ENCODE data around the gene POLR2J. TPM values are rescaled to one million over a fixed set of nuclear protein-coding genes. Genes with fewer than 3 reads are reported as not detected.

POLR2J gene
- total and polyA plus RNA-seq, 8 donors, result 1.2 to 152 (median 8.0) TPM

DNA sequence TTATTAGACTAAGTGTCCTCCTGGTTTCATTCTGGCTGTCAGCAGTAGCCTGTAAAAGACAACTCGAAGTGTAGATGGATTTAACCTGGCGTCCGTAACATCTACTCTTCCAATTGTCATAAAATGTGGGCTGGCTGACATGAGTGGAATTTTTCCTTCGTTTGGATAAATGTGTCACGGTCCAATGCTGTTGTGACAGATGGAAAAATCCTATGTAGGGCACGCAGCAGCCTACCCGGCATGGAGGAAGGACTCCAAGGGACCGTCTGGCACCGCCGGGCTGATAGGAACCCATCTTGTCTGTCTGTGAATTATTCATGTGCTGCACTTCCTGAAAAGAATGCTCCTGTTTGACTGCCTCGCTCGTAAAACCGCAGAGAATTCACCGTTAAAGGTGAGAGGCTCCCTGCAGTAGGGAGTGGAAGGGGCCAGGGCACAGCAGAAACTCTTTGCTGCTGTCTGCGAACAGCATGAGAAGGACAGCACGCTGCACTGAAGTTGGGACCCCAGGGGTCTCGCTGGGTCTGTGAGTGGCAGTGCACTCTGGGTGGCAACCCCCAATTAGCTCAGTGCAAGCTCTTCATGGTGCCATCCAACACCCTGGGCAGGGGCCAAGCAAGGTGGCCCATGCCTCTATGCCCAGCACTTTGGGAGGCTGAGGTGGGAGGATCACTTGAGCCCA, 47.0 kb downstream of the POLR2J start:
- DNase-seq, result peak in 1 of 2 donors; percentile 57
- Histone ChIP-seq H3K36me3 (peaks cover 1 to 15% (median 10%) of the 10 kb centered on the region in 4 donors), H3K4me3 (no peak overlapping the region), H3K27ac (peak overlapping the region; percentile 38 to 88 (median 58)), H3K27me3 (no peaks in the 10 kb centered on the region), H3K9me3 (no peaks in the 10 kb centered on the region), H3K4me1 (peaks cover 11 to 57% (median 32%) of the 10 kb centered on the region in 4 donors)
- 40 to 55% (median 44%) methylated on average over 17 of the region's 17 CpGs for WGBS, 5 donors
- TF ChIP-seq, protein P1, sequence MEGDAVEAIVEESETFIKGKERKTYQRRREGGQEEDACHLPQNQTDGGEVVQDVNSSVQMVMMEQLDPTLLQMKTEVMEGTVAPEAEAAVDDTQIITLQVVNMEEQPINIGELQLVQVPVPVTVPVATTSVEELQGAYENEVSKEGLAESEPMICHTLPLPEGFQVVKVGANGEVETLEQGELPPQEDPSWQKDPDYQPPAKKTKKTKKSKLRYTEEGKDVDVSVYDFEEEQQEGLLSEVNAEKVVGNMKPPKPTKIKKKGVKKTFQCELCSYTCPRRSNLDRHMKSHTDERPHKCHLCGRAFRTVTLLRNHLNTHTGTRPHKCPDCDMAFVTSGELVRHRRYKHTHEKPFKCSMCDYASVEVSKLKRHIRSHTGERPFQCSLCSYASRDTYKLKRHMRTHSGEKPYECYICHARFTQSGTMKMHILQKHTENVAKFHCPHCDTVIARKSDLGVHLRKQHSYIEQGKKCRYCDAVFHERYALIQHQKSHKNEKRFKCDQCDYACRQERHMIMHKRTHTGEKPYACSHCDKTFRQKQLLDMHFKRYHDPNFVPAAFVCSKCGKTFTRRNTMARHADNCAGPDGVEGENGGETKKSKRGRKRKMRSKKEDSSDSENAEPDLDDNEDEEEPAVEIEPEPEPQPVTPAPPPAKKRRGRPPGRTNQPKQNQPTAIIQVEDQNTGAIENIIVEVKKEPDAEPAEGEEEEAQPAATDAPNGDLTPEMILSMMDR (IDR thresholded peaks at IDR 0.05), result no peak
- TF ChIP-seq POLR2AphosphoS5 (IDR thresholded peaks at IDR 0.05) (no peak), EP300 (IDR thresholded peaks at IDR 0.05) (no peak), POLR2A (IDR thresholded peaks at IDR 0.05) (no peak)
- intact Hi-C loops (cut with DNase I; ENCODE audit: low total_unique reads), result no loop called here

DNA sequence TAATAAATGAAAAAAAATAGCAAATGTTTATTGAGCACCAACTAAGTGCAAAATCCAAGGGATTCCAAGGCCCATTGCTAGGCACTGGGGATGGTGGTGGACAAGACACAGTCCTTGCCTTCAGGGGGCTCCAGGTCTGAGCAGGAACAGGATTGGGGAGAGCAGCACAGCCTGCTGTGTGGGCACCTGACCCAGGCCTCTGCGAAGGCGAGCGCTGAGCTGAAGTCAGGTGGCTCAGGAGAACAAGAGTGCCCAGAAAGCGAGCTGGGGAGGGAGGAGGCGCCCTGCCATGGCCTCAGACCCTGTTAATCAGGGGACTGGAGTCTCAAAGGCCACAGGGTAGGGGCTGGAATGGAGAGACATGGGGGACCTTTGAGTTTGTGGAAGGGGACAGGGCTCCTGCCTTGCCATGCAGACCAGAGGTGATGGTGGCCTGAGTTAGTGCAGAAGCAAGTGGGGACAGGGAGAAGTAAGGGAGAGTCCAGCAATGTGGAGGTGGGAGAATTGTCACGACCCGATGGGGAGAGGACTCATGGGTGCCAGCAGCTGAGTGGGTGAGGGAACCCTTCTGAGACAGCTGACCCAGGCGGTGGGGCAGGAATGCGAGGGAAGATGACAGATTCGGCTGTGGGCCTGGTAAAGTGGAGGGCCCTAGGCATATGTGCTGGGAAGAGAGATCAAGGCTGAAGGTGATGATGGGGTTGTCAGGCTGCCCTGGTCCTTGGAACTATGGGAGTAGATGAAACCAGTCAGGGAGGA, 49.4 kb downstream of the POLR2J start:
- no peak for DNase-seq
- Histone ChIP-seq H3K27me3 (no peaks in the 10 kb centered on the region), H3K27ac (peak overlapping the region in 2 of 5 donors; percentile 84 to 88), H3K4me1 (peaks cover 9 to 64% (median 30%) of the 10 kb centered on the region in 4 donors), H3K36me3 (peaks cover 21 to 35% (median 31%) of the 10 kb centered on the region in 4 donors), H3K9me3 (no peaks in the 10 kb centered on the region), H3K4me3 (no peak overlapping the region)
- intact Hi-C loops (cut with DNase I; ENCODE audit: low total_unique reads), result no loop called here
- no peak for TF ChIP-seq EP300 (IDR thresholded peaks at IDR 0.05)
- TF ChIP-seq POLR2A (IDR thresholded peaks at IDR 0.05), result no peak
- TF ChIP-seq POLR2AphosphoS5 (IDR thresholded peaks at IDR 0.05), result no peak
- TF ChIP-seq, protein P1 (IDR thresholded peaks at IDR 0.05), result no peak
- 91 to 96% (median 94%) methylated on average over 10 of the region's 10 CpGs for WGBS, 5 donors

DNA sequence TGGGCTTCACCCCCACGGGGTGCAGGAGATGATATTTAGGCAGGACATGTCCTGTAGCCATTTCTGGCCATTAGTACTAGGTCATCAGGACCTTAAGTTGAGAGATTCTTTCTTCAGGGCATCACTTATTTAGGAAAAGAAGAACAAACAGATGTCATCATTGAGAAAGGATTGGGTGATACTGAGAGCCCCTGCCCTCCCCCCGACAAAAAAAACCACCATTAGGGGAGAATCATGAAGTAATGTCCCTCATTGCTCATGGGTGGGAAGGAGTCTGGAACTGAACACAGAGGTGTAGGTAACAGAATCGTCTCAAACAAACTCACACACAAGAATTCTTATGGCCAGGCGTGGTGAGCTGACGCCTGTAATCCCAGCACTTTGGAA, 51.7 kb downstream of the POLR2J start:
- Histone ChIP-seq H3K4me1 (peaks cover 0 to 44% (median 11%) of the 10 kb centered on the region in 4 donors), H3K36me3 (peaks cover 21 to 57% (median 51%) of the 10 kb centered on the region in 4 donors), H3K27ac (peak overlapping the region; percentile 19 to 87 (median 69)), H3K27me3 (no peaks in the 10 kb centered on the region), H3K9me3 (no peaks in the 10 kb centered on the region), H3K4me3 (no peak overlapping the region)
- no peak for DNase-seq
- 77 to 92% (median 89%) methylated on average over 5 of the region's 5 CpGs for WGBS, 5 donors
- intact Hi-C loops (cut with DNase I; ENCODE audit: low total_unique reads), result no loop called here
- TF ChIP-seq EP300 (IDR thresholded peaks at IDR 0.05) (no peak), POLR2A (IDR thresholded peaks at IDR 0.05) (no peak), POLR2AphosphoS5 (IDR thresholded peaks at IDR 0.05) (no peak)
- TF ChIP-seq, protein P1 (IDR thresholded peaks at IDR 0.05), result no peak

DNA sequence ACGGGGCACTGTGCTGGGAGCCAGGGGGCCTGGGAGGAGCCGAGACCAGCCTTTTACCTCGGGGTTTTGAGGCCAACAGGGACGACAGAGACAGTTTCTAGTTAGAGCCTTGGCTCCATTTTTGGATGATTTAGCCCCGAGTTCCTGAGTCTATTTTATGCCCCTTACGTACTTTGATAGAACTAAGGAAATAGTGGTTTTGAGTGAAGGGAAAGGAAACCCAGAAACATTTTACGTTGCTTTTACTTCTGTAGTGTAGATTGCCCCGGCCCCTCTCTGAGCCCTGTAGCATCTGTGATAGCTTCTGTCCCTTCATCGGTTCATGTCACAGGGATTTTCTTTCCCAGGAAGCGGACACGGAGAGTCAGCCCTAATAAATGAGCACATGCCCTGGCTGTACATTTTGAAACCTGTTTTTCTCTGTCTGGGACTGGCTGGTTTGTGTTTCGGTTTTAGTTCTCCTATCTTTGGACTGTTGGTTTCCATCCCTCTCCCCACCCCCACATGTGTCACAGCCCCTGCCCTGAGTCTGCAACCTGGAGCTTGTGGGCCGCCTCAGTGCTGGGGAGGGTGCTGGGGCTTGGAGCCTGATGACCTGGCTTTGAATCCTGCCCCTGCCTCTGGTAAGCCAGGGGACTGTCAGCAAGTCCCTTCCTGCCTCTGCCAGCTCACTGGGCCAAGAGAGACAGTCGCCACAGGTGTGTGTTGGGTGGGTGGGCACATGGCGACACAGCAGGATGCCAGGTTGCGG, 52.3 kb downstream of the POLR2J start:
- peak overlapping the region; percentile 47 to 87 (median 69) for H3K27ac ChIP-seq
- no peak for TF ChIP-seq POLR2AphosphoS5 (IDR thresholded peaks at IDR 0.05)
- peak in 1 of 2 donors; percentile 58 for DNase-seq
- H3K36me3 ChIP-seq, result peaks cover 21 to 63% (median 57%) of the 10 kb centered on the region in 4 donors
- peaks cover 0 to 41% (median 7%) of the 10 kb centered on the region in 4 donors for H3K4me1 ChIP-seq
- peak overlapping the region in 2 of 4 donors; percentile 6 to 7 for H3K4me3 ChIP-seq
- H3K27me3 ChIP-seq, result no peaks in the 10 kb centered on the region
- 72 to 83% (median 79%) methylated on average over 16 of the region's 16 CpGs for WGBS, 5 donors
- intact Hi-C loops (cut with DNase I; ENCODE audit: low total_unique reads), result no loop called here
- H3K9me3 ChIP-seq, result no peaks in the 10 kb centered on the region
